GM18951 (cell line): ENCODE results near the gene TIMMDC1.

Experiments used
- POLR2A ChIP-seq: IDR thresholded peaks from 4 replicates; pipeline ENCODE4 v1.6.1; 2011; ENCODE audit warnings: mild to moderate bottlenecking; ENCODE audit not compliant: insufficient read length, insufficient read depth; ENCODE audit errors: extremely low read depth
- in situ Hi-C: fragments of 300-500 bp; cut with MboI; formaldehyde crosslinking; loops from one replicate; pipeline ENCODE4 v1.12.0; 2022; ENCODE audit warnings: low sequenced_read_pairs, mixed read lengths, inconsistent platforms; ENCODE audit not compliant: unreplicated experiment

Gene TIMMDC1

GRCh38 chr3:119498186-119499011 lies at the start of gene TIMMDC1:
TSS of gene TIMMDC1 (plus strand) at chr3:119498547. CDS start at chr3:119498734, 187 bp downstream.
- TF ChIP-seq POLR2A, result peak; percentile 88
- in situ Hi-C loops, result no loop called here

GRCh38 chr3:119453822-119454221 lies 44.5 kb upstream of the TIMMDC1 start:
- no peak for TF ChIP-seq POLR2A

GRCh38 chr3:119456469-119456868 lies 41.9 kb upstream of the TIMMDC1 start:
- no peak for TF ChIP-seq POLR2A
- in situ Hi-C loops, result no loop called here

More at GRCh38 chr3:119453822-119454221, 44.5 kb upstream of the TIMMDC1 start:
- in situ Hi-C loops, result no loop called here

- TF ChIP-seq POLR2A, result no peak
- in situ Hi-C loops, result no loop called here
These were observed 41.1 kb upstream of the TIMMDC1 start for GRCh38 chr3:119457246-119457645.

- in situ Hi-C loops, result no loop called here
These were observed 34.9 kb upstream of the TIMMDC1 start, which contains the start of gene TMEM39A for GRCh38 chr3:119463171-119464169. TSS of gene TMEM39A (minus strand) at chr3:119463615. CDS start at chr3:119462074, 1,541 bp downstream.

GRCh38 chr3:119468041-119468440 lies 30.3 kb upstream of the TIMMDC1 start:
- in situ Hi-C loops, result no loop called here
- TF ChIP-seq POLR2A, result no peak

More at GRCh38 chr3:119463171-119464169, 34.9 kb upstream of the TIMMDC1 start, which contains the start of gene TMEM39A:
- peak; percentile 99 for TF ChIP-seq POLR2A

GRCh38 chr3:119469418-119470189 lies 28.7 kb upstream of the TIMMDC1 start:
- in situ Hi-C loops, result no loop called here
- no peak for TF ChIP-seq POLR2A

- no peak for TF ChIP-seq POLR2A
- in situ Hi-C loops, result no loop called here
These were observed 27.5 kb upstream of the TIMMDC1 start for GRCh38 chr3:119470866-119471265.

- in situ Hi-C loops, result no loop called here
- no peak for TF ChIP-seq POLR2A
These were observed 17.3 kb upstream of the TIMMDC1 start for GRCh38 chr3:119481079-119481478.

- in situ Hi-C loops, result no loop called here
- no peak for TF ChIP-seq POLR2A
These were observed 15.2 kb upstream of the TIMMDC1 start for GRCh38 chr3:119483101-119483500.

GRCh38 chr3:119485563-119485962 lies 12.8 kb upstream of the TIMMDC1 start:
- no peak for TF ChIP-seq POLR2A
- in situ Hi-C loops, result no loop called here

- no peak for TF ChIP-seq POLR2A
- in situ Hi-C loops, result no loop called here
These were observed 8.2 kb upstream of the TIMMDC1 start for GRCh38 chr3:119490153-119490552.
